Endothelial cell of umbilical vein (primary cell): ENCODE measurements around the gene VIM. TPM values are rescaled to one million over a fixed set of nuclear protein-coding genes. Genes with fewer than 3 reads are reported as not detected.

Source experiments
- BruUV-seq: library from RNA; stranded (reverse); fragments of 400-500 nt; replicated peaks from 2 replicates; lab custom pipeline; 2021; lab: Mats Ljungman, UMichigan
- CTCF ChIA-PET: fragments of 300-600, 350-600 bp; sonication (Branson Sonifier 250); formaldehyde crosslinking; loops from one replicate; lab custom pipeline; 2021; ENCODE audit warnings: antibody characterized with exemption, inconsistent platforms; lab: Charles Lee
- POLR2A ChIA-PET: fragments of 300-600, 350-600 bp; sonication (Branson Sonifier 250); formaldehyde crosslinking; loops from one replicate; lab custom pipeline; 2021; ENCODE audit warnings: antibody characterized with exemption, inconsistent platforms; lab: Charles Lee
- DNase-seq: peaks from one replicate; pipeline ENCODE4 v3.0.0-alpha.2; 2011; ENCODE audit warnings: low read depth, low spot score
- FAIRE-seq: peaks from 2 replicates; lab custom pipeline; 2011; peaks lifted over from hg19 to GRCh38; lab: Jason Lieb, UNC
- H2AFZ ChIP-seq: 2 replicates; pipeline ENCODE4 v1.6.0; 2012; ENCODE audit warnings: low read depth, low read length, control low read depth, inconsistent platforms
- H3K27ac ChIP-seq: 2 replicates; pipeline ENCODE4 v1.5.1; 2011; ENCODE audit warnings: low read depth, mild to moderate bottlenecking, control low read depth, low read length, moderate library complexity; ENCODE audit not compliant: insufficient read depth
- H3K27me3 ChIP-seq, 2 experiments: 2 replicates each; pipeline versions ENCODE4 v1.6.0 to v1.6.1; 2011; ENCODE audit warnings: low read length in 2 of 2, mixed read lengths in 1 of 2; ENCODE audit not compliant: control insufficient read depth in 2 of 2, insufficient read depth in 2 of 2
- H3K36me3 ChIP-seq, 2 experiments: 2 replicates in 1 of 2; 3 replicates in 1 of 2; pipeline ENCODE4 v1.5.1; 2011; ENCODE audit warnings: low read length in 2 of 2, mild to moderate bottlenecking in 1 of 2, moderate library complexity in 1 of 2; ENCODE audit not compliant: control insufficient read depth in 2 of 2, insufficient read depth in 2 of 2; ENCODE audit errors: extremely low read depth in 1 of 2
- H3K4me1 ChIP-seq: 3 replicates; pipeline ENCODE4 v1.5.1; 2011; ENCODE audit warnings: mild to moderate bottlenecking, low read length; ENCODE audit not compliant: control insufficient read depth, insufficient read depth; ENCODE audit errors: extremely low read depth
- H3K4me2 ChIP-seq: 2 replicates; pipeline ENCODE4 v1.6.1; 2011; ENCODE audit warnings: low read length, control low read depth, mixed read lengths; ENCODE audit not compliant: insufficient read depth
- H3K4me3 ChIP-seq, 3 experiments: fragments of 200-600 bp in 1 of 3; sonication (generic), shearing (Covaris generic) in 1 of 3; replicated peaks in 1 of 3; 2 replicates each; pipeline ENCODE4 v1.5.1; 2011 to 2016; ENCODE audit warnings: control low read depth in 3 of 3, low read length in 3 of 3, mild to moderate bottlenecking in 2 of 3, inconsistent platforms in 1 of 3, low read depth in 1 of 3, moderate library complexity in 1 of 3; ENCODE audit not compliant: insufficient read depth in 1 of 3
- H3K79me2 ChIP-seq: 2 replicates; pipeline ENCODE4 v1.6.0; 2012; ENCODE audit warnings: low read length, inconsistent platforms; ENCODE audit not compliant: control insufficient read depth, insufficient read depth
- H3K9ac ChIP-seq: replicated peaks from 2 replicates; pipeline ENCODE3; 2011; ENCODE audit warnings: low read length, control low read depth; ENCODE audit not compliant: insufficient read depth; ENCODE audit errors: extremely low read depth
- H3K9me1 ChIP-seq: replicated peaks from 3 replicates; pipeline ENCODE4 v1.6.0; 2011; ENCODE audit warnings: mild to moderate bottlenecking, low read length; ENCODE audit not compliant: control insufficient read depth, insufficient read depth; ENCODE audit errors: extremely low read depth
- H3K9me3 ChIP-seq: replicated peaks from 2 replicates; pipeline ENCODE4 v1.5.1; 2012; ENCODE audit warnings: low read length, inconsistent platforms; ENCODE audit not compliant: control insufficient read depth, insufficient read depth
- H4K20me1 ChIP-seq: replicated peaks from 2 replicates; pipeline ENCODE3; 2011; ENCODE audit warnings: mild to moderate bottlenecking, low read length; ENCODE audit not compliant: control insufficient read depth, insufficient read depth; ENCODE audit errors: extremely low read depth
- EZH2 ChIP-seq: IDR thresholded peaks from 2 replicates; pipeline ENCODE4 v1.6.1; 2012; ENCODE audit warnings: borderline replicate concordance, low read depth, mild to moderate bottlenecking, moderate library complexity, low read length, inconsistent platforms; ENCODE audit not compliant: severe bottlenecking
- FOS ChIP-seq: IDR thresholded peaks from 2 replicates; pipeline ENCODE4 v1.6.1; 2011; ENCODE audit warnings: mild to moderate bottlenecking, low read length, moderate library complexity, borderline replicate concordance; ENCODE audit not compliant: insufficient read depth
- GATA2 ChIP-seq: IDR thresholded peaks from 2 replicates; pipeline ENCODE4 v1.7.0; 2011; ENCODE audit warnings: low read depth, mild to moderate bottlenecking, moderate library complexity, mixed read lengths, low read length; ENCODE audit not compliant: insufficient read length, insufficient read depth
- JUN ChIP-seq: IDR thresholded peaks from 2 replicates; pipeline ENCODE4 v1.6.1; 2011; ENCODE audit warnings: borderline replicate concordance, low read depth; ENCODE audit not compliant: insufficient read length, insufficient read depth
- MYC ChIP-seq: IDR thresholded peaks from one replicate; pipeline ENCODE4 v1.6.1; 2011; ENCODE audit warnings: mild to moderate bottlenecking, low read depth, low read length
- POLR2A ChIP-seq: IDR thresholded peaks from 2 replicates; pipeline ENCODE4 v1.6.1; 2012; ENCODE audit warnings: low read depth, mild to moderate bottlenecking, control low read depth, low read length
- POLR2AphosphoS5 ChIP-seq: IDR thresholded peaks from 2 replicates; pipeline ENCODE4 v1.6.1; 2012; ENCODE audit warnings: low read depth, mild to moderate bottlenecking, control low read depth, low read length, moderate library complexity; ENCODE audit not compliant: insufficient read depth
- dilution Hi-C: fragments of 300-500 bp; cut with MboI; formaldehyde crosslinking; loops from one replicate; pipeline ENCODE4 v1.15.0; 2019; ENCODE audit warnings: low sequenced_read_pairs; ENCODE audit not compliant: extremely low pct_ligation_motif_present
- intact Hi-C: fragments of 100-400 bp; cut with micrococcal nuclease; formaldehyde crosslinking; loops from one replicate; pipeline ENCODE4 v1.10.0; 2022
- polyA plus RNA-seq, 4 experiments: library from polyadenylated mRNA; depleted of rRNA in 3 of 4; stranded (reverse) in 3 of 4; unstranded in 1 of 4; fragments of >200 nt; gene quantifications; 2 replicates each; pipeline versions ENCODE4 v1.2.1 to v1.2.3, GENCODE V29; 2011 to 2012; ENCODE audit warnings: missing spikeins in 1 of 4
- total RNA-seq: library from RNA; stranded (reverse); gene quantifications from 2 replicates; pipeline ENCODE4 v1.2.3, GENCODE V29; 2021
- TF ChIP-seq, protein P1 (sequence below): IDR thresholded peaks from 2 replicates; pipeline ENCODE4 v1.6.1; 2011; ENCODE audit not compliant: insufficient read depth, insufficient read length
- TF ChIP-seq, protein P2 (sequence below), 2 donors: IDR thresholded peaks; 1 replicate in 1 of 2; 2 replicates in 1 of 2; pipeline ENCODE4 v1.5.1; 2011; ENCODE audit warnings: low read length in 2 of 2, mild to moderate bottlenecking in 2 of 2, moderate library complexity in 2 of 2, control low read depth in 1 of 2, inconsistent platforms in 1 of 2, low read depth in 1 of 2; ENCODE audit not compliant: insufficient read depth in 1 of 2; ENCODE audit errors: extremely low read depth in 1 of 2

Gene VIM
- total and polyA plus RNA-seq, 2 donors (not counting 3 experiments of a cell fraction or from before 2014, with no cell fraction given), result 5,699 to 5,781 TPM

DNA sequence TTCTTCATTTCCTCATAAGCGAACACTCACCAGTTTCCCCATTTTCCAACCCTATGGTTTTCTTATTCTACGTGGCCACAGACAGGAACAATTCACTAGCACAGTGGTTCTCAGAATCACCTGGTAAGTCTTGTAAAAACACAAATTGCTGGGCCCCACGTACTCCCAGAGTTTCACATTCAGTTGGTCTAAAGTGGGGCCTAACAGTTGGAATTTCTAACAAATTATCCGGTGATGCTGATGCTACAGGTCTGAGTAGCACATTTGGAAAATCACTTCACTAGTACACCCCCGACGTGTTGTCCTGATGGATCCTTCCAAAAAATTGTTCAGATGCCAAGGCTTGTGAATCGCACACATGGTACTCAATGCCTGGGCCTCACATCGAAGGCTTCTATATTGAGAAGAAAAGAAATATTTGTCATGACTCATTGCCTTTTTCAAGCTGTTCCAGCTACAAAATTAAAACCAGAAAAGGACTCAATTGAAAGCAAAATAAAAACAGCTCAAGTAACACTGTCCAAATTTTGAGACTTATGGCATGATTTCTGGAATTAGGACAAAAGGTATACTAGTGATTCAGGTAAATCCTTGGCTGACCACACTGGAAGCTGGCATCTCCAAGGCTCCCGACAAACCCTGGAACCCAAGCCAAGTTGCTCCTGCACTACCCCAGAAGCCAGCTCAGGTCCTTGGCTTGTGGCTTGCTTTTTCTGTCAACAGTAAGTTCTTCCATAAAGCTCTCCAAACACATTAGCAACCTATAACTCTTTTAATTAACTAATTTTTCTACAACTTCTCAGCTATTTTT is 12.9 kb upstream of the VIM start:
- no peak for TF ChIP-seq POLR2AphosphoS5
- peak; percentile 44 for TF ChIP-seq JUN
- FAIRE-seq (no peak), DNase-seq (peak; percentile 60)
- Histone ChIP-seq H3K9me1 (no peaks in the 10 kb centered on the region), H3K9me3 (no peaks in the 10 kb centered on the region), H3K79me2 (no peaks in the 10 kb centered on the region), H2AFZ (peak overlapping the region; percentile 46), H3K4me1 (peaks cover 34% of the 10 kb centered on the region), H3K4me2 (peak overlapping the region; percentile 59), H4K20me1 (no peaks in the 10 kb centered on the region), H3K27ac (peak overlapping the region; percentile 89), H3K4me3 (no peak overlapping the region), H3K36me3 (no peaks in the 10 kb centered on the region), H3K9ac (peak overlapping the region; percentile 74), H3K27me3 (no peaks in the 10 kb centered on the region)
- ChIA-PET POLR2A (interaction anchor here (1.0 to 2.5 kb wide), 5 partner anchors 9 to 152 kb away, joined by 3 to 21 read pairs (median 4); partner anchors contain the start of gene VIM), CTCF (interaction anchor here (1.2 to 2.9 kb wide), 6 partner anchors 14 to 362 kb away, joined by 3 to 35 read pairs (median 6); partner anchors contain the start of genes TRDMT1 and VIM)
- intact Hi-C loops (no loop called here), dilution Hi-C loops (no loop called here)
- BruUV-seq, result TSS peak; percentile 69

DNA sequence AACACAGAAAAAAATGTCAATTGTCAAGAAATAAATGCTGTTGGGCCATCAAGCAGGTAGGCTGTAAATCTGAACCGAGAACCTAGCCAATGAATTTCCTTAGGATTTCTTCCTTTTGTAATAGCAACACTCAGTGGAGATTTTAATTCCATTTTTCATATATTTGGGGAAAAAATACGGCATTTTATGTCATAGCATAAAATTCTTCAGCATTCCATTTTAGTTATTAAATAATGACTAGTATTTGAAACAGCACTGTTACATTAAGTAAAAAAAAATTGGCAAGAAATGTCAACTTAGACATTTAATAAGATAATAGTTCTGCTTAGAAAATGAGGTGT is 12.3 kb upstream of the VIM start:
- BruUV-seq, result TSS peak; percentile 80
- dilution Hi-C loops (no loop called here), intact Hi-C loops (loop anchor here (1.0 kb wide), 10 partner anchors 13 to 324 kb away; partner anchors contain the start of genes TRDMT1 and VIM)
- H3K79me2 ChIP-seq, result no peaks in the 10 kb centered on the region
- H3K9me3 ChIP-seq, result no peaks in the 10 kb centered on the region
- no peak for TF ChIP-seq POLR2AphosphoS5
- TF ChIP-seq EZH2, result no peak
- TF ChIP-seq JUN, result no peak
- no peak for TF ChIP-seq GATA2
- no peak for TF ChIP-seq POLR2A
- TF ChIP-seq FOS, result no peak
- TF ChIP-seq, protein P1, sequence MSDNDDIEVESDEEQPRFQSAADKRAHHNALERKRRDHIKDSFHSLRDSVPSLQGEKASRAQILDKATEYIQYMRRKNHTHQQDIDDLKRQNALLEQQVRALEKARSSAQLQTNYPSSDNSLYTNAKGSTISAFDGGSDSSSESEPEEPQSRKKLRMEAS, result no peak
- no peak for TF ChIP-seq MYC
- TF ChIP-seq, protein P2, sequence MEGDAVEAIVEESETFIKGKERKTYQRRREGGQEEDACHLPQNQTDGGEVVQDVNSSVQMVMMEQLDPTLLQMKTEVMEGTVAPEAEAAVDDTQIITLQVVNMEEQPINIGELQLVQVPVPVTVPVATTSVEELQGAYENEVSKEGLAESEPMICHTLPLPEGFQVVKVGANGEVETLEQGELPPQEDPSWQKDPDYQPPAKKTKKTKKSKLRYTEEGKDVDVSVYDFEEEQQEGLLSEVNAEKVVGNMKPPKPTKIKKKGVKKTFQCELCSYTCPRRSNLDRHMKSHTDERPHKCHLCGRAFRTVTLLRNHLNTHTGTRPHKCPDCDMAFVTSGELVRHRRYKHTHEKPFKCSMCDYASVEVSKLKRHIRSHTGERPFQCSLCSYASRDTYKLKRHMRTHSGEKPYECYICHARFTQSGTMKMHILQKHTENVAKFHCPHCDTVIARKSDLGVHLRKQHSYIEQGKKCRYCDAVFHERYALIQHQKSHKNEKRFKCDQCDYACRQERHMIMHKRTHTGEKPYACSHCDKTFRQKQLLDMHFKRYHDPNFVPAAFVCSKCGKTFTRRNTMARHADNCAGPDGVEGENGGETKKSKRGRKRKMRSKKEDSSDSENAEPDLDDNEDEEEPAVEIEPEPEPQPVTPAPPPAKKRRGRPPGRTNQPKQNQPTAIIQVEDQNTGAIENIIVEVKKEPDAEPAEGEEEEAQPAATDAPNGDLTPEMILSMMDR (IDR thresholded peaks at IDR 0.05; ENCODE audit: extremely low read depth in 1 of 2, insufficient read depth in 1 of 2, low read depth in 1 of 2, low read length in 2 of 2), result no peak
- H3K9me1 ChIP-seq, result no peaks in the 10 kb centered on the region
- H3K4me3 ChIP-seq, result no peak overlapping the region
- peak overlapping the region; percentile 89 for H3K27ac ChIP-seq
- peak overlapping the region; percentile 59 for H3K4me2 ChIP-seq
- ChIA-PET POLR2A (interaction anchor here (1.0 to 2.5 kb wide), 5 partner anchors 9 to 153 kb away, joined by 3 to 21 read pairs (median 4); partner anchors contain the start of gene VIM), CTCF (interaction anchor here (1.2 to 2.9 kb wide), 6 partner anchors 14 to 363 kb away, joined by 3 to 35 read pairs (median 6); partner anchors contain the start of genes TRDMT1 and VIM)
- peak overlapping the region; percentile 74 for H3K9ac ChIP-seq
- DNase-seq, result no peak
- H4K20me1 ChIP-seq, result no peaks in the 10 kb centered on the region
- H3K36me3 ChIP-seq, result no peaks in the 10 kb centered on the region
- H2AFZ ChIP-seq, result no peak overlapping the region
- H3K27me3 ChIP-seq, result no peaks in the 10 kb centered on the region
- peaks cover 33% of the 10 kb centered on the region for H3K4me1 ChIP-seq
- no peak for FAIRE-seq
